Stimulated activated CD8-positive, alpha-beta memory T cell treated with anti-CD3 and anti-CD28 coated beads, Interleukin-15, amount 100 ng/mL, for 24 hours (primary cell): ENCODE results near the gene RMI2.

Source experiments
- DNase-seq: peaks from one replicate; pipeline ENCODE4 v3.0.0-alpha.2; 2020; ENCODE audit warnings: low read depth

The RMI2 gene

DNA sequence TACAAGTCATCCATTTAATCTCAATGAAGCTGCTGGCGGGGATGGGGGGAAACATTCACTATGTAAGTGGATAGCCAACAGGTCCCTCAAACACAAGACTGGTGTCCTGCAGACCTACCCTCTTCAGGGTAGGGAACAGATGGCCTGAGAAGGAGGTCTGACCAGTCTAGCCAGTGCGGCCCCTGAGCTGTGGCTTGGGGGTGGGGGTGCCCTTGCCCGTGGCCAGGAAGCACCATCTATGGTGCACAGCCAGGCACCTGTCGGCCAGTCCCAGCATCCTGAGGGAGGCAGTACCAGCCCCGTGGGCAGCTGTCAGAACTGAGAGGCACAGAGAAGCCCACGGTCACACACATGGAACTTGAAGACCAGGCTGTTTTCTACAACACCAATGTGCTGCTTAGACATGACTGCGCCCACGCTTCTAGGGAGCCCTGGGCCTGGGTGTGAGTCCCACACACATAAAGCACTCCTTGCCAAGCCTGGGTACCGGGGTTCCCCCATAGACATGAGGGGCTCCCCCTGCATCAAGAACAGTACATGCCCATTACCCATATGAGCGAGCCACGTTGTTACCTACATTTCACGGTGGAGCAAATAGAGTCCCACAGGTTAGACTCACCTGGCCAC is 40.9 kb downstream of the RMI2 start:
- DNase-seq, result no peak

DNA sequence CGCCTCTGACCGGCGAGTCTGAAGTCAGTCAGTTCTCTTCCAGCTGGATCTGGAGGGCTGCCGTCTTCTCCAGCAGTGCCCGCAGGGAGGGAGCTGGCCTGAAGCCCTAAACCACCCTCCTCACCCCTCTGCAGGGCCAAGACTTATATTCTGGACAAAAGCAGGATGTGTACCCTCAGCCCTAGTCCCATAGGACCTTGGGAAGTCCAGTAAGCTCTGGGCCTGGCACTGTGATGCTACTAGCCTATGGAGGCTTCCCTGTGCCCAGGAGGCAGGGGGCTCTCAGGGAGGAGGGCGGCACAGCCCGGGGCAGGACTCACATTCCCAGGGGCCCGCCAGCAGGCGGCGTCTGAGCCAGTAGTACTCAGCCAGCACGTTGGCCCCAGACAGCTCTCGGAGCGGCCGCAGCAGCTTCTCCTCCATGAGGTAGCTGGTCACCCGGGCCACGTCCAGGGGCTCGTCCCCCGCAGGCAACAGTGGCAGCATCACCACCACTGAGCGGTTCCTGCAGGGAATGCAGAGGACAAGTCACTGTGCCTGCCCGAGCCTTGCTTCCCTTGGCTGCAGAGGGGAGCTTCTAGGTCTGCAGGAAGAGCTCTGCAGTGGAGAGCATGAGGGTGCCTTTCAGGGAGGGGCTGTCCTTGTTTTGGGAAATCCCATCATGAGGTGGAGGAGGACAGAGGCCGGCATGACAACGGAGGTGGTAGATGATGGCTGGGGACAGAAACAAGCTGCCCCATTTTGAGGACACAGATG is 41.7 kb downstream of the RMI2 start:
- no peak for DNase-seq

DNA sequence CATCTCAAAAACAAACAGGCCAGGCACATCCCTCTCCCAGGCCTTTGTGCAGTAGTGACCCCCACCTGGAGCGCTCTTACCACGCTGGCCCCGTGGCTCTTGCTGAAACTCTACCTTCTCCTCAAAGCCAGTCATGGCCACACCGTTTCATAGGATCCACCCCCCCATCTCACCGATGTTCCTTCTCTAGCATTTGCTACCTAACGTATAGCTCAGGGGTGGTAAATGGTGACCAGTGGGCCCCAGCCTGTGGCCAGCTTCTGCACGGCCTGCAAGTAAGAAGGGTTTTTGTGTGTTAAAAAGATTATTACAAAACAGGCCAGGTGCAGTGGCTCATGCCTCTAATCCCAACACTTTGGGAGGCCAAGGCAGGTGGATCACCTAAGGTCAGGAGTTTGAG is 43.8 kb downstream of the RMI2 start:
- DNase-seq, result no peak

DNA sequence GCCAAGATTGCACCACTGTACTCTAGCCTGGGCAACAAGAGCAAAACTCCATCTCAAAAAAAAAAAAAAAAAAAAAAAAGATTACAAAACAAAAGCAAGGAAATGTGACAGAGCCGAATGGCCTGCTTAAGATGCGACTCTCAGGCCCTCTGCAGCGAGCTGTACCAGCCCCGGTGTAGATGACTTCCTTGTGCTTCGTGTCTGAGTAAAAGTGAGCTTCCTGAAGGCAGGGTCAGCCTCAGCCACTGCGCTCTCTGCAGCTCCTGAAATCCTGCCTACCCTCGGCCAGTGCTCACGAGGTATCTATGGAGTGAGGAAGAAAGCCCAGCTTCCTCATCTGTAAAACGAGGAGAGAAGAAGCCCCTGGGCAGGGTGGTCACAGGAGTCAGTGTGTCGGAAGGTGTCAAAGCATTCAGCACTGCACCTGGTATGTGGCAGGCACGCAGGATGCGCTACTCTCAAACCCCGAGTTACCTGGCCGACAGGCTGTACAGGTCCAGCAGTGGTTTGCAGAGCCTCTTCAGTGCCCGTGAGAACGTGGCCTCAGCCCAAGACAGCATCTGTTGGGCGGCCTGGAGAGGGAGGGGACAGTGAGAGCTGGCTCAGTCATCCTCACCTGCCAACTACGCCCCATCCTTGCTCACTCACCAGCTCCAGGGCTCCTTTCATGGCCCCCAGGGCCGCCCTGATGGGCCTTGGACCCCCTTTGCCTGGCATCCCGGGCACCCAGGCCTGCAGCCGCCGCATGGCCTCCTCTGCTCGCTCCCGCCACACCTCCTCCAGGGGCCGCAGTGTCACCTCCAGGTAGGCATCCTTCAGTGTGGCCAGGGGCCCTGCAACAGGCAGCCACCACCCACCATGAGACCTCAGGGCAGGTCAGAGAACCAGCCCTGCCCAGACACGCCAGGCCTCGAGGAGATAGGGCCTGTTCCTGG is 44.6 kb downstream of the RMI2 start:
- DNase-seq, result no peak

DNA sequence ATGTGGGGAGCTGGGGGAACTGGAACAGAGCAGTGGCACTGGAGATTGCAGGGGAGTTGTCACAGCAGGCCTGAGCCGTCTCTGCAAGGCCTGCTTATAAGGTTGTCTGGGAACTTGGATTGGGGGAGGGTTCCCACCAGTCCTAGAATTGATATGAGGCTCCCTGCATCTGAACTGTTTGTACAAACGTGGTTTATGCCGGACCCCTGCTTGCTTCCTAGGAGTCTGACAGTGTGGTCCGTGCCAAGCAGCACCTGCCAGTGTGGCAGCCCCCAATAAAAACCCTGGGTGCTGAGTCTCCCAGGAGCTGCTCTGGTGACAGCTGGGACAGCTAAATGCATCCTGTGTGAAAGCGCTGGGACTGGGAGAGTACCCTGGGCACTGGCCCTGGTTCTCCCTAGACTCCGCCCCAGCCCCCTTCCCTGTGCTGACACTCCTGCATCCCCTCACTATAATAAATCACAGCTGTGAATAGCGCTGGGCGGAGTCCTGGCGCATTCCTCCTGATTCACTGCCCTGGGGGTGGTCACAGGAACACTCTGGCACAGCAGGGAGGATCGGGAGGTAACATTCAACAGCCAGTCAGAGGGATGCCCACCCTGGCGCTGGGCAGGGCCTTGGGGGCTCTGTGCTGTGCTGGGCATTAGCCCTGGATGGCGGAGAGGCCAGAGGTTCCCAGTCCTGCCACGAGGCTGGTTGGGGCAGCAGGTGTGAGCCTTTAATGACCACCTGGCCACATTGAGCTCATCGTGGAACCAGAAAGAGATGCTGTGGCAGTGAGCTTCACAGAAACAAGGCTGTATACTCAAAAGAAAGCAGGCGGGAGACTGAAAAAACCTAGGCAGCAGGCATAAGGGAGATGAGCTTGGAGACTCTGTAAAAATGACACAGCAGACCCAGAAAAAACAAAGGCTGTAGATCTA is 45.6 kb downstream of the RMI2 start:
- DNase-seq, result no peak

DNA sequence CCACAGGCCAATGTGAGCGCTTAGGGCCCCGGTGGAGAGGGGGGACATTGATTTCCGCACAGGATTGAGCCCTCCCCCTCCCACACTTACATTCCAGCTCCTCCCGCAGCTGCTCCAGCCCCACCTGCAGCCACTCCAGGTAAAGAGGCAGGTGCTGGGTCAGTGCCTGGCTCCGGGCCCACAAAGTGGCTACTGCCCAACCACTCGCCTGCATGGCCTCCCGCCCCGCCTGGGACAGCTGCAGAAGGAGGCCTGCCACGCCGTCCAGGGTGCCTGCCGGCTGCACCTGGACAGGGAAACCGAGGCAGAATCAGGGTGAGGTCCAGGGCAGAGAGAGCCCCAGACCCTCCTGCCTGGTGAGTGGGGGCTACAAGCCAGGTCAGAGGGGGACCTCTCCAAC is 46.3 kb downstream of the RMI2 start:
- DNase-seq, result no peak

DNA sequence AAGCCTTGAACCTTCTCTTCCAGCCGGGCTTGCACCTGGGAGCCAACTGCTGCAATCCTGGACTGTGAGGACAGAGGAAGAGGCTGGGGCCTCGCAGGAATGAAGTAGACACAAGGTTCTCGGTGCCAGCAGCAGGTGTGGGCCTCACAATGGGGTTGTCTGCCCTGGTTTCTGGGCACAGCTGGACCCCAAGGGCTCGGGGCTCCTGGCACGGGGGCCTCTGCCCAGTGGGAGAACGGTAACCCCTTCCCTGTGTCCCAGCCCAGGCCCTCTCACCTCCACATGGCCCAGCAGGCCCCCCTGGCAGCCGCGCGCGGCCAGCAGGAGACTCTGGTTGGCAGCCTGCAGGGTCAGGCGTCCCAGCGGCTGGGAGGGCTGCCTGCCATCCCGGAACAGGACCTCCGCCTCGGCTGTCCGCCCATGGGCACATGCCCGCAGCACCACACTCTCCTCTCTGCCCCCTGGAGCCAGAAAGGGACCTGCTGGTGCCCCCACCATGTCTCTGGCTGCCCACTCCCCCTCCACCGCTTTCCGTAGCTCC is 46.9 kb downstream of the RMI2 start:
- DNase-seq, result no peak

DNA sequence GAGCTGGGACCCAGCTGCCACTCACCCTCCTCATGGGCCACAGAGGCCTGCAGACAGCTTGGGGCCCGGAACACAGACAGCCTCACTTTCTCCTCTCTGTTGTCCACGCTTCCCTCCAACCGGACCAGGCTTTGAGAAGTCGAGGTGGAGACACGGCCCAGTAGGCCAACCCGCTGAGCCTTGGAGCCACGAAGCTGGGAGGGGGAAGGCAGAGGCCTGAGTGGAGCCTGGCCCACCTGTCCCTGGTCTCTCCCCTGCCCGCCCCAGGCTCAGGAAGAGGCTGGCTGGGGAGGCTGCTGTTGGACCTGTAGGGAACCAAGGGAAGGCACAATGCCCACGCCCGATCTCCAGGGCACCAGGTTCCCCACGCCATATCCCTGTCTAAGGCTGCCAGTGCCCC is 48.1 kb downstream of the RMI2 start:
- DNase-seq, result no peak

DNA sequence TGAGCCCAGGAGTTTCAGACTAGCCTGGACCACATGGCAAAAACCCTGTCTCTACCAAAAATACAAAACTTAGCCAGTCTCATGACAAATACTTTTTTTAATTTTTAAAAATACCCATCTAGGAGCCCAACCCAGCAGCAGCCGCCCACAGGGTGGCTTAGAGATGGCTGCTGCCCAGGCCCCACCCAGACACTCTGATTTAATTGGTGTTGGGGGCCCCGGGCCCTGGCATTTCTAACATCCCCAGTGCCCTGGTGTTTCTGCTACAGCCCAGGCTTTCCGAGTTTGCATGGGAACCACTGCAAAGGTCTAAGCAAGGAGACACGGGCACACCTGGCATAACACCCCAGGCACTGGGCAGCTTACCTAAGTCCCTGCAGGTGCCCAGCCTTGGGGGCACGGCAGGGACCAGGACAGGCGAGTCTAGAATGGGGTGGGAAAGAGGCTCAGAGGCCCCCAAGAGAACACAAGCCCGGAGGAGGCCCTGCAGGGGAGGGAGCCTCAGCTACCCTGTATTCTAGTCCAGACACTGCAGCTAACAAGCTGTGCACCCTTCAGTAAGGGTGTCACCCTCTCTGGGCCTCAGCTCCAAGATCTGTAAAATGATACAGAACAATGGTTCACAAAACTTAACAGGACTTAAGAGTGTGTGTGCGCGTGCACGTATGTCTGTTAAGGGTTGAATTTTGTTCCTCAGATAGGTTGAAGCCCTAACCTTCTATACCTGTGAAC is 48.8 kb downstream of the RMI2 start:
- no peak for DNase-seq

DNA sequence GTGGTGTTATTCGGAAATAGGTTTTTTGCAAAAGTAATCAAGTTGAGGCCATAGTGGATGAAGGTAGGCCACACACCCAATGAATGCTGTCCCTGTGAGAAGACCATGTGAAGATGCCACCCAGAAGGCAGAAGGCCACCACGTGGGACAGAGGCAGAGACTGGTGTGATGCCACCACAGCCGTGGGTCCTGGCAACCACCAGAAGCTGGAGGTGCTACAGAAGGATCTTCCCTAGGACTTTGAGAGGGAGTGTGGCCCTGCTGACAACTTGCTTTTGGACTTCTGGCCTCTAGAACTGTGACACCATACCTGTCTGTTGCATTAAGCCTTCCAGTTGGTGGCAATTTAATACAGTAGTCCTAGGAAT is 49.3 kb downstream of the RMI2 start:
- DNase-seq, result no peak

DNA sequence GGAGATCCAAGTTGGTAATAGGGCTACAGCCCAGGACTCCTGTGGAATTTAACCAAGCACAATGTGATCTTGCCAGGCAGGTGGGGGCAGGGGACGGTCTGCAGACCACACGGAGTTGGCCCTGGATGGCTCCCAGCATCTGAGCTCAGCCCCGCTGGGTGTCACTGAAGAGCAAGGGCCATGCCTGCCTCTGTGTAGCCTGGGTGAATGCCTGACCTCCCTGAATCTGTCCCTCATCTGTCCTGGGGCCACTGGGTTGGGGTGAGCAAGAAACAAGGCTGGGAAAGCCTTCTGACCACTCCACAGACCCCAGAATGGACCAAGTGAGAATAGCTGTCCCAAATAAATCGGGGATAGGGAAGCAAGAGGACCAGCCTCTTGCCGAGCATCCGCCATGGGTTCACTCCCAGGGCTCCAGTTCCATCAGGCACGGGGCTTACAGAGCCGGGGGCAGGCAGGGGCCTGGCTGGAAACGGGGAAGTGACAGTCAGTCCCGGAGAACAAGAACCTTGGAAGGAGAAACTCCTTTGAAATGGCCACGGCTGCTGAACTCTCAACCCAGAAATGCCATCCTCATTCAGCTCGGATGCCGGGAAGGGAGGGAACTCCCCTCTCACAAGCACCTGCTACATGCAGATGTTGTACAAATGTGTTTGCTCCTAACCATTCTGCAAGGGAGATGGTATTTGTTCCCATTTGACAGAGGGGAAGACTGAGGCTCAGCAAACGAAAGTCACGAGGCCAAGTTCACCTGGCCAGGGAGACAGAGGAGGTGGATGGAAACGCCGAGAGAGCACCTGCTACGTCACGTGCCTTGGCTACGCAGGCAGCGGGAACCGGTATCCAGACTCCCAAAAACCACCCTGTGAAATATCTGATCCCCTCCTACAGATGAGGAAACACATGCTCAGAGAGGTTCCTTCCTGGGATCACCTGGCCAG is 50.0 kb downstream of the RMI2 start:
- DNase-seq, result no peak

DNA sequence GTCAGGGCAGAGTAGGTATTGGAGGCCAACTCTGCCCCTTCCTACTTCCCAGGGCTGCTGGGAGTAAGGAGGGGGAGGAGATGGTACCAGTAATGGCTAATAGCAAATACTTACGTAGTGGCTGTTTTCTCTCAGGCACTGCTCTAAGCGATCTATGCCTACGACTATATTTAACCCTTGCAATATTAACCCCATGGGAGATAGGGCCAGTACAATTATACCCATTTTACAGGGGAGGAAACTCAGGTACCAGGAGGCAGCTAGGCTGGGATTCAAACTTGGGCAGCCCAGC is 50.6 kb downstream of the RMI2 start:
- DNase-seq, result no peak

DNA sequence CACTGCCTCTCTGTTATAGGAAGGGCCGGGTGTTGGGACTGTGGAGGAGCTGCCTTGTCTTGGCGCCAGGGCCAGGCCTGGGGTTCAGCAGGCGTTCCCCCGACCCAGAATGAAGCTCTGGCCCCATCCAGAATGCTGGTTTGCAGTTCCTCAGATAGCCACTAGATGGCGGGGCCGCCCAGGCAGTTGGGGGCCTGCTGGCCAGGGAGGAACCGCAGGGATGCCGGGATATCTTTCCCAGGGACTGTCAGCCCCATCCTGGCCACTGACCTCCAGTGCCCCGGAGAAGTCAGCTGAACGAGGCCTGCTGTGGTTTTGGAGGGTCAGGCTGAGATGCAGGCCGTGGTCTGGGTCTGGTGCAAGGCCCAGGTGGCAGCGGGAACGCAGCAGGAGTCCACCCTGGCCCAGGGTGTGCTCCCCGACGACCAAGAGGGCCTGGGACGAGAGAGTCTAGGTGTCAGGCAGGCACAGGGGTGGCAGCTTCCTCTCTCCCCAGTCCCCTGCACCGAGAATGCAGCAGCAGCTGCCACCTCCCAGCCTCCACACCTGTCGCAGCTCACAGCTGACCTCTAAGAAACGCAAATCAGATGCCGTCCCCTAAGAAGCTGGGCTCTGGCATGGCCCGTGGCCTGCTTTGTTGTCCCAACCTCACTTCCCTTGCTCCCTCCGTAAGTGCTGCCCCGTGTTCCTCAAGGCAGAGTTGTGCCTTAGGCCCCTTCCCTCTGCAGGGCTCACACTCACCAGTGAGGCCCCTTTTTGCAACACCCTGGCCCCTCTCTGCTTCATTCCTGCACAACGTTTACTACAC is 51.2 kb downstream of the RMI2 start:
- DNase-seq, result peak; percentile 53

DNA sequence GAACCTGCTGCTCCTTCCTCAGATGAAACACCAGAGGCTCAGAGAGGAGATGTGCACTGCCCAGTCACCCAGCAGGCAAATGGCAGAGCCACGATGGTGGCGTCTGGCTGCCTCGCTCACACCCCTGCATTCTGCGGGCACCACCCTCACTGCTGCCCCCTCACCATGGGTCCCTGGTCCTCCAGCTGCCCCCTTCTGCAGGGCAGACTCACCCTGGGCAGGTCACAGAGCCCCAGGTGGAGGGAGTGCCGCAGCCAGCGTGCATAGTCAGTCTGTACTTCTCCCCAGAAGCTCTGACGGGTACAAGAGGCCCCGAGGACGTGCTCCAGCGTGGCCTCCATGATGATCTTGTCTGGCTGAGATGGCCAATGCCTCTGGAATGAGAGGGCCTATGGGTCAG is 52.9 kb downstream of the RMI2 start:
- DNase-seq, result no peak

DNA sequence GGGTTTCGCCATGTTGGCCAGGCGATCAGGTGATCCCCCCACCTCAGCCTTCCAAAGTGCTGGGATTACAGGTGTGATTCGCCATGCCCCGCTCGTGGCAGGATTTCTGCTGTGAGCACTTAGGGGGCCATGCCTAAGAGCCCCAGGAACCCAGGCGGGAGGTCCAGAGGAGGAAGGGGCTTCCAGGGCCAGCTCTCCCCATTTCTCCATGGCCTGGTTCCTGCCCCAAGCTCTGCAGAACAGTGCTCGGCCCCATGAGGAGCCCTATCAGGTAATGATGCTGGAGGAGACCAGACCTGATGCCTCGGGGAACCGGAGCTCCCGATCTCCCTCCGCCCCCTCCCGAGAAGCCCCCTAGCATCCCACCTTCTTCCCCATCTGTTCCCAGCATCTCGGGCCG is 53.6 kb downstream of the RMI2 start:
- no peak for DNase-seq

DNA sequence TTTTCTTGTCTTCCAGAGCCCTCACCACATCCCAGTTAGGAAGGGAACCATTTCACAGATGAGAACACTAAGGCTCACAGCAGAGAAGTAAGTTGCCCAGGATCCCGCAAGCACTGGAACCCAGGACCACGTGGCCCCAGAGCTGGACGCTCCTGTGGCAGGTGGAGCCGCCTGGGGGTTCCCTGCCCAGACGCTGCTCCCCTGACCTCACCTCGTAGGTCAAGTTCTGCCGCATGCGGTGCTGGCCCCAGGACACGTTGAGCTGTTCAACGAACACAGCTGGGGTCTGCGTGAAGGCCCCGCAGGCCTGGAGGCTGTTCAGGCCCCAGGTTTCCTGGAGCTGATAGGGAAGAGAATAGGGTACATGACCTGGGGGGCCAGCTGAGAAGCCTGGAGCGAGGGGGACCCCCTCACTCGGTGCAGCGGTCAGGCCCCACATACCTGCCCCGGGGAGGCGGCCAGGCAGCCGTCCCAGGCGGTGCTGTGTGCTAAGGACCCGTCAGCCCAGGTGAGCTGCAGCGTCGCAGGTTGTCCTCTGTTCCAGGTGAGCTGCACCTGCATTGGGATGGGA is 54.1 kb downstream of the RMI2 start:
- no peak for DNase-seq

DNA sequence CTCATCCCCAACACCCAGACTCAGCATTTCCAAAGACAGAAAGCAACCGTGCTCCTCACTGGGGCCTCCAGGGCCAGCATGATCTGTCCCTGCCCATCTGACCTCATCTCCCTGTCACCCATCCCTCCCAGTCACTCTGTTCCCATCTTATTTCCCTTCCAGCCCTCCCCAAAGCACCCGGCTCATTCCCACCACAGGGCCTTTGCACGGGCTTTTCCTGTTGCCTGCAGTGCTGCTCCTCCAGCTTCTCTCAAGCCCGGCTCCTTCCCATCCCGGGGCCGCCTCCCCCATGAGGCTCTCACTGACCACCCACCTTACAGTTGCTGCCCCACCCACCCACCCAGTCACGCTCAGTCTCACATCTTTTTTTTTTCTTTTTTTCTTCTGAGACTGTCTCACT is 54.8 kb downstream of the RMI2 start:
- DNase-seq, result no peak
